Loucy (cell line): ENCODE results near the gene CCDC85B.
A peak's percentile ranks its signal among the peaks of the same experiment; 100 is the strongest.

ENCODE experiments used
- H2AFZ ChIP-seq: fragments of 200-600 bp; sonication (generic); 2 replicates; pipeline ENCODE4 v1.6.0; 2016; ENCODE audit warnings: antibody characterized with exemption, mild to moderate bottlenecking, low read length, moderate library complexity
- H3F3A ChIP-seq: fragments of 200-600 bp; 2 replicates; pipeline ENCODE4 v1.6.0; 2016; ENCODE audit warnings: antibody characterized with exemption, low read depth, mild to moderate bottlenecking
- H3K27me3 ChIP-seq: fragments of 200-600 bp; sonication (generic); 2 replicates; pipeline ENCODE4 v1.6.1; 2014; ENCODE audit warnings: low read length, mild to moderate bottlenecking; ENCODE audit not compliant: insufficient read depth, poor library complexity, severe bottlenecking
- H3K36me3 ChIP-seq: fragments of 200-600 bp; sonication (generic); 2 replicates; pipeline ENCODE4 v1.6.1; 2016; ENCODE audit warnings: low read length; ENCODE audit not compliant: insufficient read depth
- H3K4me1 ChIP-seq: fragments of 200-600 bp; sonication (generic); 2 replicates; pipeline ENCODE4 v1.5.1; 2014; ENCODE audit warnings: low read length, mild to moderate bottlenecking; ENCODE audit not compliant: insufficient read depth, poor library complexity, severe bottlenecking
- H3K4me2 ChIP-seq: fragments of 200-600 bp; sonication (generic); 2 replicates; pipeline ENCODE4 v1.6.0; 2014; ENCODE audit warnings: antibody characterized with exemption, low read length, low read depth, mild to moderate bottlenecking; ENCODE audit not compliant: poor library complexity, severe bottlenecking
- H3K4me3 ChIP-seq: fragments of 200-600 bp; sonication (generic); 2 replicates; pipeline ENCODE4 v1.5.1; 2014; ENCODE audit warnings: low read length, mild to moderate bottlenecking, mixed read lengths; ENCODE audit not compliant: poor library complexity, severe bottlenecking
- H3K79me2 ChIP-seq: fragments of 200-600 bp; sonication (generic); 2 replicates; pipeline ENCODE4 v1.6.1; 2014; ENCODE audit warnings: low read length; ENCODE audit not compliant: insufficient read depth
- H3K9ac ChIP-seq: fragments of 200-600 bp; sonication (generic); 2 replicates; pipeline ENCODE4 v1.6.0; 2014; ENCODE audit warnings: mild to moderate bottlenecking, low read depth, low read length, moderate library complexity; ENCODE audit not compliant: poor library complexity, severe bottlenecking
- H3K9me2 ChIP-seq: fragments of 200-600 bp; sonication (generic); replicated peaks from 2 replicates; pipeline ENCODE4 v1.6.1; 2016; ENCODE audit warnings: low read depth, low read length, mixed read lengths
- H3K9me3 ChIP-seq: fragments of 200-600 bp; sonication (generic); 2 replicates; pipeline ENCODE4 v1.6.1; 2014; ENCODE audit warnings: mild to moderate bottlenecking, antibody characterized with exemption, low read length, low read depth; ENCODE audit not compliant: insufficient read depth
- H4K20me1 ChIP-seq: fragments of 200-600 bp; sonication (generic); 2 replicates; pipeline ENCODE4 v1.6.0; 2014; ENCODE audit warnings: antibody characterized with exemption, low read length, mild to moderate bottlenecking; ENCODE audit not compliant: insufficient read depth, poor library complexity, severe bottlenecking
- CTCF ChIP-seq: fragments of 200-600 bp; sonication (generic); conservative IDR thresholded peaks from 2 replicates; pipeline ENCODE4 v1.5.1; 2014; ENCODE audit warnings: mild to moderate bottlenecking, antibody characterized with exemption, low read length
- EZH2phosphoT487 ChIP-seq: fragments of 200-600 bp; IDR thresholded peaks from 2 replicates; pipeline ENCODE4 v1.6.1; 2018; ENCODE audit warnings: antibody characterized with exemption, mild to moderate bottlenecking, moderate library complexity, borderline replicate concordance

Gene CCDC85B

DNA sequence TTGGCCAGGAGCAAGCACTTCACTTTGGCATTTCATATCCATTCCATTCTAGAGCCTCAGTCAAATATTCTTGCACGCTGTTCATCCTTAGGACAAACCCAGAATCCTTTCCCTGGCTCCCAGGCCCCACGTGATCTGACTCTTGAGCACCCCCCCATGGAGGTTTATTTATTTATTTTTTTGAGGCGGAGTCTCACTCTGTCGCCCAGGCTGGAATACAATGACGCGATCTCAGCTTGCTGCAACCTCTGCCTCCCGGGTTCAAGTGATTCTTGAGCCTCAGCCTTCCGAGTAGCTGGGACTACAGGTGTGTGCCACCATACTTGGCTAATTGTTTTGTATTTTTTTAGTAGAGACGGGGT lies 42.1 kb downstream of the CCDC85B start:
- no peaks in the 10 kb centered on the region for H3K79me2 ChIP-seq
- TF ChIP-seq EZH2phosphoT487 (no peak), CTCF (peak; percentile 30; the same call in 1 of the 2 replicates)
- H3K4me3 ChIP-seq: no peak overlapping the region
- H3K27me3 ChIP-seq: no peaks in the 10 kb centered on the region
- H3K9ac ChIP-seq: no peak overlapping the region
- peaks cover 22% of the 10 kb centered on the region for H3K4me1 ChIP-seq
- H3K9me3 ChIP-seq: no peaks in the 10 kb centered on the region
- no peaks in the 10 kb centered on the region for H4K20me1 ChIP-seq
- H3K4me2 ChIP-seq: no peak overlapping the region
- H3K9me2 ChIP-seq: no peaks in the 10 kb centered on the region
- no peaks in the 10 kb centered on the region for H3K36me3 ChIP-seq
- no peak overlapping the region for H2AFZ ChIP-seq
- peaks cover 3% of the 10 kb centered on the region; the same call in 1 of the 2 replicates for H3F3A ChIP-seq

GRCh38 chr11:65934014-65934413 lies 43.5 kb downstream of the CCDC85B start:
- no peak overlapping the region for H3K9ac ChIP-seq
- no peaks in the 10 kb centered on the region for H3K9me3 ChIP-seq
- peaks cover 3% of the 10 kb centered on the region; the same call in 1 of the 2 replicates for H3F3A ChIP-seq
- no peaks in the 10 kb centered on the region for H3K27me3 ChIP-seq
- no peaks in the 10 kb centered on the region for H3K36me3 ChIP-seq
- H4K20me1 ChIP-seq: no peaks in the 10 kb centered on the region
- H3K9me2 ChIP-seq: no peaks in the 10 kb centered on the region
- H3K4me3 ChIP-seq: no peak overlapping the region
- H2AFZ ChIP-seq: no peak overlapping the region
- no peaks in the 10 kb centered on the region for H3K79me2 ChIP-seq
- TF ChIP-seq EZH2phosphoT487 (no peak), CTCF (no peak)
- H3K4me2 ChIP-seq: no peak overlapping the region
- H3K4me1 ChIP-seq: peaks cover 12% of the 10 kb centered on the region

DNA sequence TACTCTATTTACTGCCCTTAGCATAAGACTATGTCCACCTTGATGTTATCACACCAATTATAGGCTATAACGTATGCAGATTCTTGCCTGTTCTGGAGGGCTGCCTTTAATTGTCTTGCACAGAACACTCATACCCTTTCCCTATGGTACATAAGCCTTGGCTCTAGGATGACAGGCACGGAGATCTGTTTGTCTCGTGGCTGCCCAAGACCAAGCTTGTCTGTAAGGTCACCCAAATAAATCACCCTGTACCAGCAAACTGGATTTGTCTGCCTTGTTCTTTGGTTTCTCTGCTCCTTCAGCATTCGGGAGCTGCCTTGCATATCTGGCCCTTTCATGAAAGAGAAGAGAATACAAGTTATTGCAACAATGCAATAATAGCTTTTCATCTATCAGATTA lies 47.3 kb downstream of the CCDC85B start:
- Histone ChIP-seq H3K79me2 (no peaks in the 10 kb centered on the region), H4K20me1 (no peaks in the 10 kb centered on the region), H3K4me3 (no peak overlapping the region), H3K4me1 (no peaks in the 10 kb centered on the region), H3K9me3 (no peaks in the 10 kb centered on the region), H3K9ac (no peak overlapping the region), H3K9me2 (no peaks in the 10 kb centered on the region), H3K27me3 (no peaks in the 10 kb centered on the region), H3F3A (no peaks in the 10 kb centered on the region), H2AFZ (no peak overlapping the region), H3K36me3 (no peaks in the 10 kb centered on the region), H3K4me2 (no peak overlapping the region)
- TF ChIP-seq CTCF (no peak), EZH2phosphoT487 (no peak)
